Mesendoderm (in vitro differentiated cells): ENCODE results near the gene GRHL3.

ENCODE experiments used
- DNase-seq: peaks from one replicate; pipeline ENCODE4 v3.0.0; 2013
- H2AK5ac ChIP-seq: 2 replicates; pipeline ENCODE4 v1.6.1; 2013; ENCODE audit warnings: low read length, inconsistent platforms
- H2BK120ac ChIP-seq: 2 replicates; pipeline ENCODE4 v1.6.1; 2013; ENCODE audit warnings: low read depth, mild to moderate bottlenecking, low read length, moderate library complexity, mixed read lengths
- H2BK15ac ChIP-seq: replicated peaks from 2 replicates; pipeline ENCODE4 v1.6.1; 2013; ENCODE audit warnings: low read depth, mild to moderate bottlenecking, moderate library complexity
- H2BK5ac ChIP-seq: 2 replicates; pipeline ENCODE4 v1.6.1; 2013; ENCODE audit warnings: low read length, inconsistent platforms
- H3K18ac ChIP-seq: 2 replicates; pipeline ENCODE4 v1.6.1; 2013; ENCODE audit warnings: mild to moderate bottlenecking, low read length, mixed read lengths
- H3K23ac ChIP-seq: one replicate; pipeline ENCODE4 v1.6.1; 2013; ENCODE audit warnings: low read length
- H3K27ac ChIP-seq: 2 replicates; pipeline ENCODE4 v1.5.1; 2013; ENCODE audit warnings: low read depth, mild to moderate bottlenecking, inconsistent platforms, low read length, moderate library complexity
- H3K27me3 ChIP-seq: 2 replicates; pipeline ENCODE4 v1.6.1; 2013; ENCODE audit warnings: low read length, control low read depth, mild to moderate bottlenecking, inconsistent platforms; ENCODE audit not compliant: insufficient read depth, poor library complexity
- H3K36me3 ChIP-seq: 2 replicates; pipeline ENCODE4 v1.6.1; 2013; ENCODE audit warnings: low read length, inconsistent platforms; ENCODE audit not compliant: control insufficient read depth, insufficient read depth
- H3K4ac ChIP-seq: one replicate; pipeline ENCODE4 v1.6.1; 2013; ENCODE audit warnings: low read depth, mild to moderate bottlenecking, low read length, moderate library complexity
- H3K4me1 ChIP-seq: 2 replicates; pipeline ENCODE4 v1.6.1; 2013; ENCODE audit warnings: low read depth, low read length, inconsistent platforms; ENCODE audit not compliant: control insufficient read depth
- H3K4me2 ChIP-seq: 2 replicates; pipeline ENCODE4 v1.6.1; 2013; ENCODE audit warnings: low read length
- H3K4me3 ChIP-seq: 2 replicates; pipeline ENCODE4 v1.5.1; 2013; ENCODE audit warnings: mild to moderate bottlenecking, low read length
- H3K56ac ChIP-seq: one replicate; pipeline ENCODE4 v1.6.1; 2013; ENCODE audit warnings: low read length
- H3K79me1 ChIP-seq: 2 replicates; pipeline ENCODE4 v1.6.1; 2013; ENCODE audit warnings: low read length, inconsistent platforms
- H3K79me2 ChIP-seq: 2 replicates; pipeline ENCODE4 v1.6.1; 2013; ENCODE audit warnings: mild to moderate bottlenecking, low read length; ENCODE audit not compliant: control insufficient read depth, insufficient read depth
- H3K9ac ChIP-seq: 2 replicates; pipeline ENCODE4 v1.6.1; 2013; ENCODE audit warnings: low read length, inconsistent platforms
- H4K5ac ChIP-seq: one replicate; pipeline ENCODE4 v1.6.1; 2013; ENCODE audit warnings: low read length
- H4K8ac ChIP-seq: one replicate; pipeline ENCODE4 v1.6.1; 2013; ENCODE audit warnings: low read depth, mild to moderate bottlenecking, control low read depth, low read length, moderate library complexity
- WGBS: extraction: QIAGEN DNeasy Blood & Tissue Kit; methylation state at CpG from one replicate; pipeline ENCODE4 v1.1.7; 2013; ENCODE audit warnings: low lambda C conversion rate, missing lambda C conversion rate; ENCODE audit not compliant: insufficient coverage; ENCODE audit errors: extremely low coverage; 5-methylcytosine and 5-hydroxymethylcytosine counted together

GRHL3 gene

DNA sequence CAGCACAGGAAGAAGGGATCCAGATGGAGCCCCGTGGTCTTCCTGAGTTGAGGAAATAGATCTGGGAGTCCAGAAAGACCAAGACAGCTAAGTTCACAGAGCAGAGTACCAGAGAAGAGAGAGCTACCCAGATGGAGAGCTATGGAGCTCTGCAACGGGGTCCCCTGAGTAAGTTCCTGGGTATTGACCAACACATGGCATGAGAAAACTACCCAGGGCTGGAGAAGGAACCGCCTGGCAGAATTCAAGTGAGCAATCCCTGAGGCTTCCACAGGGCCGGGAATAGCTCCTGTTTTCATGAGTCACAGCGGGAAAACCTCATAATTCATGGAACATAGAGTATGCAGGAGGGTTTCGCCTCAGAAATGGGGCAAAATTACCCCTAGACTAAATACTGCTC lies 74.7 kb downstream of the GRHL3 start:
- no peak overlapping the region for H2BK5ac ChIP-seq
- no peak overlapping the region for H2AK5ac ChIP-seq
- no peak overlapping the region for H3K9ac ChIP-seq
- DNase-seq = no peak
- no peak overlapping the region for H3K4me3 ChIP-seq
- H3K4ac ChIP-seq = no peak overlapping the region
- no peak overlapping the region for H3K4me2 ChIP-seq
- H3K23ac ChIP-seq = no peak overlapping the region
- no peak overlapping the region for H3K56ac ChIP-seq
- no peaks in the 10 kb centered on the region for H3K79me1 ChIP-seq
- no peak overlapping the region for H2BK15ac ChIP-seq
- H3K4me1 ChIP-seq = no peaks in the 10 kb centered on the region
- no peaks in the 10 kb centered on the region for H3K36me3 ChIP-seq
- no CpG with 5 or more reads among the region's 6 CpGs for WGBS
- no peaks in the 10 kb centered on the region for H3K27me3 ChIP-seq
- H3K79me2 ChIP-seq = no peaks in the 10 kb centered on the region
- H4K8ac ChIP-seq = no peak overlapping the region
- H4K5ac ChIP-seq = no peak overlapping the region
- no peak overlapping the region for H3K27ac ChIP-seq
- no peak overlapping the region for H2BK120ac ChIP-seq
- H3K18ac ChIP-seq = no peak overlapping the region

DNA sequence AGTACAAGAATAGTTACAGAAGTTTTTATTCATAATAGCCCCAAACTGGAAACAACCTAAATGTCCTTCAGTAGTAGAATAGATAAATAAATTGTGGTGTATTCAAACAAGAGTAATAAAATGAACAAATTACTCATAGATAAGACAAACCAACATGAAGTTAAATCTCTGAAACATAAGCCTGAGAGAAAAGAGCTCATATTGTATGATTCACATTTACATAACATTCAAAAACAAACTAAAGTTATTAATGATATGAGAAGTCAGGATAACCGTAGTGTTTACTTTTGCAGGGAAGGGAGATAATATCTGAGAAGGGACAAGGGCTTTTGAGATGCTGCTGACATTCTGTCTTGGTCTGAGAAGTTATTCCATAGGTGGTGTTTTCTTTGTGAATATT lies 80.9 kb downstream of the GRHL3 start:
- no peak overlapping the region for H2AK5ac ChIP-seq
- H3K4ac ChIP-seq = no peak overlapping the region
- no peak for DNase-seq
- H3K4me2 ChIP-seq = no peak overlapping the region
- H3K27ac ChIP-seq = no peak overlapping the region
- H3K56ac ChIP-seq = no peak overlapping the region
- WGBS = no CpG with 5 or more reads among the region's 1 CpG
- H3K79me2 ChIP-seq = no peaks in the 10 kb centered on the region
- no peak overlapping the region for H2BK15ac ChIP-seq
- no peak overlapping the region for H3K18ac ChIP-seq
- H3K4me1 ChIP-seq = no peaks in the 10 kb centered on the region
- no peak overlapping the region for H2BK5ac ChIP-seq
- H4K8ac ChIP-seq = no peak overlapping the region
- no peak overlapping the region for H2BK120ac ChIP-seq
- H3K9ac ChIP-seq = no peak overlapping the region
- H3K79me1 ChIP-seq = no peaks in the 10 kb centered on the region
- H3K36me3 ChIP-seq = no peaks in the 10 kb centered on the region
- no peak overlapping the region for H4K5ac ChIP-seq
- no peak overlapping the region for H3K23ac ChIP-seq
- H3K4me3 ChIP-seq = no peak overlapping the region
- H3K27me3 ChIP-seq = no peaks in the 10 kb centered on the region

GRCh38 chr1:24403806-24404205 lies 84.6 kb downstream of the GRHL3 start:
- no peak overlapping the region for H3K4me3 ChIP-seq
- no peak overlapping the region for H2AK5ac ChIP-seq
- H3K79me1 ChIP-seq = no peaks in the 10 kb centered on the region
- H3K4me2 ChIP-seq = no peak overlapping the region
- no CpG with 5 or more reads among the region's 4 CpGs for whole genome bisulfite sequencing
- no peak overlapping the region for H3K4ac ChIP-seq
- H2BK5ac ChIP-seq = no peak overlapping the region
- H3K56ac ChIP-seq = no peak overlapping the region
- no peak overlapping the region for H4K8ac ChIP-seq
- no peak overlapping the region for H2BK15ac ChIP-seq
- H2BK120ac ChIP-seq = no peak overlapping the region
- H3K79me2 ChIP-seq = no peaks in the 10 kb centered on the region
- H3K9ac ChIP-seq = no peak overlapping the region
- H3K27ac ChIP-seq = no peak overlapping the region
- DNase-seq = no peak
- H3K18ac ChIP-seq = no peak overlapping the region
- H3K36me3 ChIP-seq = no peaks in the 10 kb centered on the region
- H3K4me1 ChIP-seq = no peaks in the 10 kb centered on the region
- H4K5ac ChIP-seq = no peak overlapping the region
- H3K27me3 ChIP-seq = no peaks in the 10 kb centered on the region
- no peak overlapping the region for H3K23ac ChIP-seq
